ENCODE data around the gene TENT4B. TPM values are rescaled to one million over a fixed set of nuclear protein-coding genes. Genes with fewer than 3 reads are reported as not detected.

Gene TENT4B
- total RNA-seq, 1 experiment from 2014 or later = 28.6 TPM

DNA sequence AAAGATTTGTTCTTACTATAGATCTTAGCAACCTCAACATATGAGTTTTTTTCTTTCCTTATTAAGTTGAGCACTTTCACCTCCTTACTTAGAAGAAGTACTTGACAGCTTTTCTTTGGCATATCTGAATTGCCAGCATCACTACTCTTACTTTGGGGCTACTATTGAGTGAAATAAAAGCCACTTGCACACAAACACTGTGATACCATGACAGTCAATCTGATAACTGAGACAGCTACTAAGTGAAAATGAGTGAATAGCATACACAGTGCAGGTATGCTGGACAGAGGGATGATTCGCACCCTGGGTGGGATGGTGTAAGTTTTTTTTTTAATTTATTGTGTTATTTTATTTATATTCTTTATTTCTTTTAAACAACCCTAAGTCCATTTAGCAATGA, 13.5 kb upstream of the TENT4B start:
- intact Hi-C loops (cut with micrococcal nuclease; ENCODE audit: unreplicated experiment) = no loop called here
- no TSS peak for BruUV-seq (replicated peaks)
- H3K27ac Mint-ChIP-seq (ENCODE audit: unreplicated experiment) = no peak overlapping the region
- no peaks in the 10 kb centered on the region for H3K4me1 Mint-ChIP-seq (ENCODE audit: low read depth, unreplicated experiment)
- no peaks in the 10 kb centered on the region for H3K4me1 ChIP-seq
- H3K4me3 ChIP-seq (ENCODE audit: low read depth, low read length) = no peak overlapping the region
- no peaks in the 10 kb centered on the region for H3K9me3 Mint-ChIP-seq (ENCODE audit: unreplicated experiment)
- no peaks in the 10 kb centered on the region for H3K36me3 Mint-ChIP-seq (ENCODE audit: insufficient read depth, unreplicated experiment)
- ChIA-PET POLR2A (no interaction called here), CTCF (no interaction called here)
- no peak for DNase-seq
- H3K27me3 ChIP-seq (replicated peaks; ENCODE audit: control insufficient read depth, insufficient read depth, low read length) = no peaks in the 10 kb centered on the region; the same call in 1 of the 2 replicates
- H3K27me3 Mint-ChIP-seq (ENCODE audit: insufficient read depth, unreplicated experiment) = no peaks in the 10 kb centered on the region
- no peak overlapping the region for H3K4me3 Mint-ChIP-seq (ENCODE audit: unreplicated experiment)
- H3K9me3 ChIP-seq = no peaks in the 10 kb centered on the region
- TF ChIP-seq, protein P1, sequence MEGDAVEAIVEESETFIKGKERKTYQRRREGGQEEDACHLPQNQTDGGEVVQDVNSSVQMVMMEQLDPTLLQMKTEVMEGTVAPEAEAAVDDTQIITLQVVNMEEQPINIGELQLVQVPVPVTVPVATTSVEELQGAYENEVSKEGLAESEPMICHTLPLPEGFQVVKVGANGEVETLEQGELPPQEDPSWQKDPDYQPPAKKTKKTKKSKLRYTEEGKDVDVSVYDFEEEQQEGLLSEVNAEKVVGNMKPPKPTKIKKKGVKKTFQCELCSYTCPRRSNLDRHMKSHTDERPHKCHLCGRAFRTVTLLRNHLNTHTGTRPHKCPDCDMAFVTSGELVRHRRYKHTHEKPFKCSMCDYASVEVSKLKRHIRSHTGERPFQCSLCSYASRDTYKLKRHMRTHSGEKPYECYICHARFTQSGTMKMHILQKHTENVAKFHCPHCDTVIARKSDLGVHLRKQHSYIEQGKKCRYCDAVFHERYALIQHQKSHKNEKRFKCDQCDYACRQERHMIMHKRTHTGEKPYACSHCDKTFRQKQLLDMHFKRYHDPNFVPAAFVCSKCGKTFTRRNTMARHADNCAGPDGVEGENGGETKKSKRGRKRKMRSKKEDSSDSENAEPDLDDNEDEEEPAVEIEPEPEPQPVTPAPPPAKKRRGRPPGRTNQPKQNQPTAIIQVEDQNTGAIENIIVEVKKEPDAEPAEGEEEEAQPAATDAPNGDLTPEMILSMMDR (IDR thresholded peaks at IDR 0.05; ENCODE audit: insufficient read depth in 1 of 2, low read depth in 1 of 2, low read length in 1 of 2, severe bottlenecking in 1 of 2, unreplicated experiment in 1 of 2) = no peak
- no peaks in the 10 kb centered on the region for H3K36me3 ChIP-seq (ENCODE audit: control insufficient read depth, insufficient read depth, low read length)

DNA sequence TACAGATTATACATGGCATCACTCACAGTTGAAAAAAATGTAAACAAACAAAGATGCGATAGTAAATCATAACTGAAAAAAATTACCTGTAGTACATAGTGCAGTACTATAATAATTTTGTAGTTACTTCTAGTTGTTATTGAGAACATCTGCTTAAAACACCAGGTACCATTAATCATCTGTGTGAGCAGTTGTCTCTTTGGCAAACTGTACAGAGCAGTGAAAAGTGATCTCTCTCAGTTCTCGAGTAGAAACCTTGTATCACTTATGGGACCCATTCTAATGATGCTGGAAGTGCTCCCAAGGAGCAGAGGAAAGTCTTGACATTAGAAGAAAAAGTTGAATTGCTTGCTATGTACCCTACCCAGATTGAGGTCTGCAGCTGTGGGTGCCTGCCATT, 8.9 kb upstream of the TENT4B start:
- no peaks in the 10 kb centered on the region for H3K9me3 ChIP-seq
- Mint-ChIP-seq H3K27me3 (ENCODE audit: insufficient read depth, unreplicated experiment) (no peaks in the 10 kb centered on the region), H3K4me3 (ENCODE audit: unreplicated experiment) (no peak overlapping the region), H3K27ac (ENCODE audit: unreplicated experiment) (no peak overlapping the region), H3K36me3 (ENCODE audit: insufficient read depth, unreplicated experiment) (no peaks in the 10 kb centered on the region), H3K4me1 (ENCODE audit: low read depth, unreplicated experiment) (no peaks in the 10 kb centered on the region), H3K9me3 (ENCODE audit: unreplicated experiment) (no peaks in the 10 kb centered on the region)
- no peak overlapping the region for H3K4me3 ChIP-seq (ENCODE audit: low read depth, low read length)
- BruUV-seq (replicated peaks) = no TSS peak
- ChIA-PET CTCF (interaction anchor here (1.0 kb wide), 1 partner anchor 119 kb away, joined by 3 read pairs; the partner anchor contains the start of gene CNEP1R1), POLR2A (no interaction called here)
- H3K36me3 ChIP-seq (ENCODE audit: control insufficient read depth, insufficient read depth, low read length) = no peaks in the 10 kb centered on the region
- no peaks in the 10 kb centered on the region; the same call in 1 of the 2 replicates for H3K27me3 ChIP-seq (replicated peaks; ENCODE audit: control insufficient read depth, insufficient read depth, low read length)
- TF ChIP-seq, protein P1 (IDR thresholded peaks at IDR 0.05; ENCODE audit: insufficient read depth in 1 of 2, low read depth in 1 of 2, low read length in 1 of 2, severe bottlenecking in 1 of 2, unreplicated experiment in 1 of 2) = no peak
- no peak for DNase-seq
- intact Hi-C loops (cut with micrococcal nuclease; ENCODE audit: unreplicated experiment) = no loop called here
- H3K4me1 ChIP-seq = no peaks in the 10 kb centered on the region

DNA sequence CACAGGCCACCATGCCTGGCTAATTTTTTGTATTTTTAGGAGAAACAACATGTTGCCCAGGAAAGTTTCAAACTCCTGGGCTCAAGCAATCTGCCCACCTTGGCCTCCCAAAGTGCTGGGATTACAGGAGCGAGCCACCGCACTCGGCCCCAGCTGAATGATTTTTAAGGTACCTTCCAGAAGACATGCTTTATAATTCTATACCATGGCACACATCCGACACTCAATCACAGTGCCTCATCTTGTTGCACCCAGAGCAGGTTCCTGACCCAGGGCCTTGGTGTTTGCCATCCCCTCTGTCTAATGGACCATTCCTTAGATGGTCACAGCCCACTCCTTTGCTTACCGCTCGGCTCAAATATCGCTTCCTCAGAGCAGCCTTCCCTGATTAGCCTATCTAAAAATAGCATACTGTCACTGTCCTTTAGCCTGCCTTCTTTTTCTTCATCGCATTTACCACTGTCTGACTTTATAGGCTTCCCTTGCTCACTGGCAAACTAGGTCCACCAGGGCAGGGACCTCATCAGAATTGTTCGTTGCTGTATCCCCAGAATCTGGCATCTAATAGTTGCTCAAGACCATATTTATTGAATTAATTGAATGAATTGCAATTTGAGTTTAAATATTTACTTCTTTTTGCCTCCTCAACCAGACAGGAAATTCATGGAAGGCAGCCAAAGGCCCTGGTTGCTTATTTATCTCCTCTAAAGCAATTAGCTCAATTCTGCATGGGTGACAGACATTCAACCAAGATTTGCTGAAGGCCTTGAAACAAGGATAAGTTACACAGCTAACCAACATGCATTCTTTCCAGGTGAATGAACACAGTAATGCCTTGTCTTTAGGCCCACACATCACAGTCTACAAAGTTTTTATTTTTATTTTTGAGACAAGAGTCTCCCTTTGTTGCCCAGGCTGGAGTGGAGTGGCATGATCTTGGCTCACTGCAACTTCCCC, 6.3 kb upstream of the TENT4B start:
- ChIA-PET CTCF (no interaction called here), POLR2A (no interaction called here)
- Histone ChIP-seq H3K9me3 (no peaks in the 10 kb centered on the region), H3K36me3 (ENCODE audit: control insufficient read depth, insufficient read depth, low read length) (no peaks in the 10 kb centered on the region), H3K27me3 (replicated peaks; ENCODE audit: control insufficient read depth, insufficient read depth, low read length) (no peaks in the 10 kb centered on the region; the same call in 1 of the 2 replicates), H3K4me1 (peaks cover under 1% of the 10 kb centered on the region; the same call in 1 of the 2 replicates), H3K4me3 (ENCODE audit: low read depth, low read length) (no peak overlapping the region)
- Mint-ChIP-seq H3K4me3 (ENCODE audit: unreplicated experiment) (no peak overlapping the region), H3K27ac (ENCODE audit: unreplicated experiment) (no peak overlapping the region), H3K4me1 (ENCODE audit: low read depth, unreplicated experiment) (peaks cover under 1% of the 10 kb centered on the region), H3K36me3 (ENCODE audit: insufficient read depth, unreplicated experiment) (no peaks in the 10 kb centered on the region), H3K27me3 (ENCODE audit: insufficient read depth, unreplicated experiment) (no peaks in the 10 kb centered on the region), H3K9me3 (ENCODE audit: unreplicated experiment) (no peaks in the 10 kb centered on the region)
- TF ChIP-seq, protein P1 (IDR thresholded peaks at IDR 0.05; ENCODE audit: insufficient read depth in 1 of 2, low read depth in 1 of 2, low read length in 1 of 2, severe bottlenecking in 1 of 2, unreplicated experiment in 1 of 2) = no peak
- intact Hi-C loops (cut with micrococcal nuclease; ENCODE audit: unreplicated experiment) = no loop called here
- BruUV-seq (replicated peaks) = no TSS peak
- no peak for DNase-seq
